Activated naive CD4-positive, alpha-beta T cell treated with anti-CD3 and anti-CD28 coated beads, Interleukin-2, amount 50 U/mL, for 24 hours (primary cell): ENCODE data around the gene CNTN6.

Experiments
- H3K27ac Mint-ChIP-seq: one replicate; pipeline ENCODE4 v1.8.0; 2021; ENCODE audit warnings: mild to moderate bottlenecking, mixed read lengths
- H3K27me3 Mint-ChIP-seq: one replicate; pipeline ENCODE4 v1.8.0; 2021; ENCODE audit warnings: mixed read lengths
- H3K36me3 Mint-ChIP-seq: one replicate; pipeline ENCODE4 v1.8.0; 2021; ENCODE audit warnings: mixed read lengths
- H3K4me1 Mint-ChIP-seq: one replicate; pipeline ENCODE4 v1.8.0; 2021; ENCODE audit warnings: mixed read lengths
- H3K4me3 Mint-ChIP-seq: one replicate; pipeline ENCODE4 v1.8.0; 2021; ENCODE audit warnings: mild to moderate bottlenecking, mixed read lengths
- H3K9me3 Mint-ChIP-seq: one replicate; pipeline ENCODE4 v1.8.0; 2021; ENCODE audit warnings: mixed read lengths

Gene CNTN6

GRCh38 chr3:1092771-1093170 is at the start of gene CNTN6:
CNTN6 (plus strand) TSS chr3:1093024; CDS start chr3:1148009, 54,985 bp downstream.
- no peak within 1 kb of the TSS for H3K27ac Mint-ChIP-seq
- H3K9me3 Mint-ChIP-seq, result peaks cover 7% of the 10 kb centered on the region
- no peaks in the 10 kb centered on the region for H3K27me3 Mint-ChIP-seq
- H3K4me3 Mint-ChIP-seq, result no peak within 1 kb of the TSS
- H3K4me1 Mint-ChIP-seq, result no peaks in the 10 kb centered on the region
- H3K36me3 Mint-ChIP-seq, result no peaks in the 10 kb centered on the region

DNA sequence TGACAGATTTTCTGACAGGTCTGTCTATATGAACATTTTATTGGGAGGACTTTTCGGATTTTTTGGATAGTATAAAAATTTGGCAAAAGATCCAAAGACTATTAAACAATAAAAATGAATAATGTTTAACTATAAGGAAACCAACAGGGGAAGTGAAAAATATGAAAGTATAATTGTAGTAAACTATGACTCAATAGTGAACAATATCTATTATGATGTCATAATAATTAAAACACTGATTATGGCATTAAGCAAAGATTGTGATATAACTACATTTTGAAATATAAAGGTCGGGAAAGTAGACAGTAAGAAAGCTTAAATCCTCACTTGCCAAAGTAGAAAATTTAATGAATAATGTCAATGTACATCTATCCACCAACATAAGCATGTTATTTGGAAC is 44.3 kb upstream of the CNTN6 start:
- no peak overlapping the region for H3K4me3 Mint-ChIP-seq
- H3K4me1 Mint-ChIP-seq, result no peaks in the 10 kb centered on the region
- H3K9me3 Mint-ChIP-seq, result peaks cover 11% of the 10 kb centered on the region
- no peak overlapping the region for H3K27ac Mint-ChIP-seq
- no peaks in the 10 kb centered on the region for H3K36me3 Mint-ChIP-seq
- no peaks in the 10 kb centered on the region for H3K27me3 Mint-ChIP-seq

DNA sequence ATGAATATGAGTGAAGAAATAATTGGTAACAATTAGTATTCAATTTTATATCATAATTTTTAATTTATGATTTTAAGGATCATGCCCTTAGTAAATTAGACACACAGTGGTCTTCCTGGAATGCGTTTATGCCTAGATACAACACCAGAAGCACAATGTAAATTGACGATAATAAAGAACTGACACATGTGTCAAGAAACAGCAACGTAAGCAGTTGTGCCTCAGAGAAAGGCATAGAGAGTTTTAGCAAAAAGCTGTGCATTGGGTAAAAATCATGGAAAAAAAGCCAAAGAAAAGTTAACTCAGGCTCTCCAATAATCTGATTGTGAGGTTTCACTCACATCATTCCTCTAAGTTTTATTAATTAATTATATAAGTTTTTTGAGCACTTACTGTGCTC is 37.0 kb upstream of the CNTN6 start:
- Mint-ChIP-seq H3K27me3 (no peaks in the 10 kb centered on the region), H3K27ac (no peak overlapping the region)

GRCh38 chr3:1056744-1057143 is 36.1 kb upstream of the CNTN6 start:
- H3K27me3 Mint-ChIP-seq, result no peaks in the 10 kb centered on the region
- H3K36me3 Mint-ChIP-seq, result no peaks in the 10 kb centered on the region
- H3K9me3 Mint-ChIP-seq, result peaks cover 15% of the 10 kb centered on the region
- no peak overlapping the region for H3K27ac Mint-ChIP-seq
- H3K4me1 Mint-ChIP-seq, result no peaks in the 10 kb centered on the region
- H3K4me3 Mint-ChIP-seq, result no peak overlapping the region

More for the DNA sequence above, 37.0 kb upstream of the CNTN6 start:
- no peaks in the 10 kb centered on the region for H3K36me3 Mint-ChIP-seq
- H3K9me3 Mint-ChIP-seq, result peaks cover 13% of the 10 kb centered on the region
- no peak overlapping the region for H3K4me3 Mint-ChIP-seq
- H3K4me1 Mint-ChIP-seq, result no peaks in the 10 kb centered on the region

DNA sequence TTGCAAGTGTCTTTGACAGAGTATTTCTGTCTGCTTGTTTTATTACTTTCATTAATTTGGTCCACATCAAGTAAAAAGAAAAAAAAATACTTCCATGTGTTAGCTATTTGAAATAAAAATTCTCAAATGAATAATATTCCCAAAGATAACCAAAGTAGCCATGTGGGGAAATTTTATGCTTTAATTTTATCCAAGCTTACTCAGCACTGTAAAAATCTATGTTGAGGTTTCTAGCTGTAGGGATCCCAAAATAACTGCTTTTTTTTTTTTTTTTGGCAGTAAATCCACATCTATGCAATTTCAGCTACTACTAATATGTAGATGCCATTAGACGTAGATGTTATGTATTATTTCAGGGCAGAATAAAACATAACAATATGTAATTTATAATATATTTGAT is 35.4 kb upstream of the CNTN6 start:
- no peak overlapping the region for H3K27ac Mint-ChIP-seq
- no peaks in the 10 kb centered on the region for H3K4me1 Mint-ChIP-seq
- no peak overlapping the region for H3K4me3 Mint-ChIP-seq
- H3K36me3 Mint-ChIP-seq, result no peaks in the 10 kb centered on the region
- no peaks in the 10 kb centered on the region for H3K27me3 Mint-ChIP-seq
- H3K9me3 Mint-ChIP-seq, result peaks cover 19% of the 10 kb centered on the region

GRCh38 chr3:1068985-1069384 is 23.8 kb upstream of the CNTN6 start:
- no peaks in the 10 kb centered on the region for H3K27me3 Mint-ChIP-seq
- no peaks in the 10 kb centered on the region for H3K4me1 Mint-ChIP-seq
- no peak overlapping the region for H3K4me3 Mint-ChIP-seq
- H3K9me3 Mint-ChIP-seq, result peaks cover 4% of the 10 kb centered on the region
- no peaks in the 10 kb centered on the region for H3K36me3 Mint-ChIP-seq
- no peak overlapping the region for H3K27ac Mint-ChIP-seq

- no peaks in the 10 kb centered on the region for H3K4me1 Mint-ChIP-seq
- no peak overlapping the region for H3K4me3 Mint-ChIP-seq
- H3K36me3 Mint-ChIP-seq, result no peaks in the 10 kb centered on the region
- peaks cover 4% of the 10 kb centered on the region for H3K9me3 Mint-ChIP-seq
- H3K27ac Mint-ChIP-seq, result no peak overlapping the region
- H3K27me3 Mint-ChIP-seq, result no peaks in the 10 kb centered on the region
These were observed 20.8 kb upstream of the CNTN6 start for GRCh38 chr3:1072041-1072440.

- Mint-ChIP-seq H3K9me3 (no peaks in the 10 kb centered on the region), H3K27me3 (no peaks in the 10 kb centered on the region), H3K36me3 (no peaks in the 10 kb centered on the region)
These were observed 13.2 kb upstream of the CNTN6 start for GRCh38 chr3:1079662-1080061.

DNA sequence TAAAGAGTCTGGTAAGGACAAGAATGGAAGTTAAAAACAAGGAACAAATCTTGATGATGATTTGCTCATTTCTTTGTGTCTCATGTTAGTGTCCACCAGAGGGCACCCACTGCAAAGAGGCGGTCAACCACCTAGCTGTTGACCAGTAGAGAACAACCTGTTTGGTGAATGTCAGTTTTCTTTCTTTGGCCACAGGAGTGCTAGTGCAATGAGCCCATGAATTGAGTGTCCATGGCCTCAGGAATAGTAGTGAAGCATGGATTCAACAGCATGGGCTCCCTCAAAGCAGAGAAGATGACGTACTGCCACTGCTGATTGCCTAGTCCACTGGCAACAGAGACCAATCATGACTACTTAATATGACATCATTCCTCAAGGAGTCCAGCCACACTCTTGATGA is 10.7 kb upstream of the CNTN6 start:
- Mint-ChIP-seq H3K9me3 (no peaks in the 10 kb centered on the region), H3K36me3 (no peaks in the 10 kb centered on the region), H3K4me3 (no peak overlapping the region), H3K4me1 (no peaks in the 10 kb centered on the region), H3K27me3 (no peaks in the 10 kb centered on the region), H3K27ac (no peak overlapping the region)

More at GRCh38 chr3:1079662-1080061, 13.2 kb upstream of the CNTN6 start:
- Mint-ChIP-seq H3K27ac (no peak overlapping the region), H3K4me1 (no peaks in the 10 kb centered on the region), H3K4me3 (no peak overlapping the region)

GRCh38 chr3:1087066-1087560 is 5.7 kb upstream of the CNTN6 start:
- no peaks in the 10 kb centered on the region for H3K4me1 Mint-ChIP-seq
- H3K27me3 Mint-ChIP-seq, result no peaks in the 10 kb centered on the region
- no peak overlapping the region for H3K27ac Mint-ChIP-seq
- H3K4me3 Mint-ChIP-seq, result no peak overlapping the region
- H3K9me3 Mint-ChIP-seq, result peaks cover 7% of the 10 kb centered on the region
- no peaks in the 10 kb centered on the region for H3K36me3 Mint-ChIP-seq

GRCh38 chr3:1088503-1088902 is 4.3 kb upstream of the CNTN6 start:
- Mint-ChIP-seq H3K27ac (no peak overlapping the region), H3K4me1 (no peaks in the 10 kb centered on the region), H3K27me3 (no peaks in the 10 kb centered on the region), H3K4me3 (no peak overlapping the region), H3K9me3 (peaks cover 7% of the 10 kb centered on the region), H3K36me3 (no peaks in the 10 kb centered on the region)

GRCh38 chr3:1091286-1091685 is 1.5 kb upstream of the CNTN6 start:
- H3K27me3 Mint-ChIP-seq, result no peaks in the 10 kb centered on the region
- H3K4me3 Mint-ChIP-seq, result no peak overlapping the region
- peaks cover 7% of the 10 kb centered on the region for H3K9me3 Mint-ChIP-seq
- no peak overlapping the region for H3K27ac Mint-ChIP-seq
- no peaks in the 10 kb centered on the region for H3K36me3 Mint-ChIP-seq
- no peaks in the 10 kb centered on the region for H3K4me1 Mint-ChIP-seq

GRCh38 chr3:1092061-1092460 is 763 bp upstream of the CNTN6 start:
- H3K9me3 Mint-ChIP-seq, result peaks cover 7% of the 10 kb centered on the region

GRCh38 chr3:1093217-1093616 is 393 bp downstream of the CNTN6 start:
- no peak overlapping the region for H3K4me3 Mint-ChIP-seq
- H3K27ac Mint-ChIP-seq, result no peak overlapping the region
- H3K36me3 Mint-ChIP-seq, result no peaks in the 10 kb centered on the region
- no peaks in the 10 kb centered on the region for H3K4me1 Mint-ChIP-seq
- H3K27me3 Mint-ChIP-seq, result no peaks in the 10 kb centered on the region
- H3K9me3 Mint-ChIP-seq, result peaks cover 7% of the 10 kb centered on the region

More at GRCh38 chr3:1092061-1092460, 763 bp upstream of the CNTN6 start:
- Mint-ChIP-seq H3K27me3 (no peaks in the 10 kb centered on the region), H3K4me1 (no peaks in the 10 kb centered on the region), H3K4me3 (no peak overlapping the region), H3K36me3 (no peaks in the 10 kb centered on the region), H3K27ac (no peak overlapping the region)

DNA sequence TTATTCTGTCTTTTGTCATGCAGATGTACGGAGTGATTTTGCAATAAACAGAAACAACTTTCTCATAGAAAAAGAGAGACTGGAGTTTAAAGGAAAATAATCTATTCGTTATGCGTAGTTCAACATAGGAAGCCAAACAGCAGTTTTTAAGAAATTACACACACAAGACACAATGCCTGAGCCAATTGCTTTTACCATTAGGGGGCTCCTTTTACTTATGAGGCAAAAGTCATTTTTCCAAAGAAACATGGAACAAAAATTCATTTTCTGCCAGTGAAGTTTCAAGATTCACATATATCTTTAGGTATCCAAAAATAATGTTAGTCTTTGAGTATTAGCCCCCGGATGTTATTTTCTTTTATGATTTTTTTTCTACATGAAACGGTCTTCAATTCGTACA is 10.7 kb downstream of the CNTN6 start:
- Mint-ChIP-seq H3K4me3 (no peak overlapping the region), H3K36me3 (no peaks in the 10 kb centered on the region), H3K4me1 (no peaks in the 10 kb centered on the region), H3K27ac (no peak overlapping the region), H3K27me3 (no peaks in the 10 kb centered on the region), H3K9me3 (peaks cover 7% of the 10 kb centered on the region)

DNA sequence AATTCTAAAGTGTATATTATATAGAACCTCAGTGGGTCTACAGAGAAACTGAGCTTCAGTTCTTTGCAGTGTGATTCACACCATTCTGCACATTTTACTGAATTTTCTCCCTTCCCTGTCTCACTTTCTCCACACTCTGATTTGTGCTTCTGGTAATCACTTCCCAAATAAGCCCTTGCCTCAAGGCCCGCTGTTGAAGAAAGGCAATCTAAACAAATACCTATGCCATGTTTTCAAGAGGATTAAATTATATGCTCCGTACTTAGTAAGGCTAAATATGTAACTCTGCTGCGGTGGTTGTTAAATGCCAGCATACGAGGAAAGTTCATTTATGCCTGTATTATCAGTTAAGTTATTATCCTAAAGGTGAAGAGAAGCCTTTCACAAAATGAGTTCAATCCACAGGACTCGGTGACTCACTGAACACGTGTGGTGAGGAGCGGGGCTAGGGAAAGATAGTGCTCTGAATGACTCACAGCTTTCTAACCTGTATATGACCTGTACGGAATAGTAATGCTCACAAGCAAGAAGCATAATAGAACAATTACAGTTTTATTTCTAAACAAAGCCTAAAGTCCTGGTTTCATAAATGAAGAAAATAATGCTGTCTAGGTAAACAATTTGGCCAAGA is 25.1 kb downstream of the CNTN6 start:
- Mint-ChIP-seq H3K27me3 (no peaks in the 10 kb centered on the region), H3K4me3 (no peak overlapping the region), H3K36me3 (no peaks in the 10 kb centered on the region), H3K4me1 (no peaks in the 10 kb centered on the region), H3K9me3 (no peaks in the 10 kb centered on the region), H3K27ac (no peak overlapping the region)

- Mint-ChIP-seq H3K9me3 (no peaks in the 10 kb centered on the region), H3K27me3 (no peaks in the 10 kb centered on the region), H3K4me3 (no peak overlapping the region), H3K36me3 (no peaks in the 10 kb centered on the region), H3K27ac (no peak overlapping the region), H3K4me1 (no peaks in the 10 kb centered on the region)
These were observed 38.3 kb downstream of the CNTN6 start for GRCh38 chr3:1131166-1131565.
